Measurements from ENCODE around the gene CTR9. TPM values are rescaled to one million over a fixed set of nuclear protein-coding genes. Genes with fewer than 3 reads are reported as not detected.

CTR9 gene
- total RNA-seq, 1 experiment from 2014 or later = 32.7 TPM

- TF ChIP-seq ATF2 (CRISPR knock-in tag; IDR thresholded peaks at IDR 0.05; ENCODE audit: borderline replicate concordance, low read depth) = no peak
- no peak for TF ChIP-seq ZNF425 (CRISPR knock-in tag; conservative IDR thresholded peaks at IDR 0.05)
Measured at GRCh38 chr11:10720881-10721376, 30.1 kb upstream of the CTR9 start (continued).

- Mint-ChIP-seq H3K27ac (no peak overlapping the region), H3K9me3 (no peaks in the 10 kb centered on the region), H3K27me3 (ENCODE audit: low read depth) (no peaks in the 10 kb centered on the region; the same call in 1 of the 2 replicates), H3K36me3 (no peaks in the 10 kb centered on the region), H3K4me1 (no peaks in the 10 kb centered on the region), H3K4me3 (no peak overlapping the region)
- no peak for ATAC-seq
- CTCF ChIA-PET = no interaction called here
- DNase-seq (ENCODE audit: low spot score) = no peak
- TF ChIP-seq PRRX2 (CRISPR knock-in tag; IDR thresholded peaks at IDR 0.05) = no peak
- TF ChIP-seq IRF2 (CRISPR knock-in tag; IDR thresholded peaks at IDR 0.05; ENCODE audit: borderline replicate concordance, low read depth) = no peak
- no peak for TF ChIP-seq E2F1 (CRISPR knock-in tag; IDR thresholded peaks at IDR 0.05)
- TF ChIP-seq RORB (CRISPR knock-in tag; IDR thresholded peaks at IDR 0.05) = no peak
- no peak for TF ChIP-seq FOXK1 (CRISPR knock-in tag; IDR thresholded peaks at IDR 0.05)
- TF ChIP-seq ZMAT4 (CRISPR knock-in tag; IDR thresholded peaks at IDR 0.05) = no peak
- TF ChIP-seq IRF1 (CRISPR knock-in tag; IDR thresholded peaks at IDR 0.05) = no peak
- POLR2A ChIA-PET = no interaction called here
Measured at GRCh38 chr11:10722307-10722706, 28.7 kb upstream of the CTR9 start.

- Mint-ChIP-seq H3K4me3 (no peak overlapping the region), H3K27me3 (ENCODE audit: low read depth) (no peaks in the 10 kb centered on the region; the same call in 1 of the 2 replicates), H3K36me3 (no peaks in the 10 kb centered on the region), H3K4me1 (peaks cover 4% of the 10 kb centered on the region), H3K9me3 (no peaks in the 10 kb centered on the region), H3K27ac (no peak overlapping the region)
- TF ChIP-seq ERG (CRISPR knock-in tag; IDR thresholded peaks at IDR 0.05) = no peak
- no peak for TF ChIP-seq ZNF232 (CRISPR knock-in tag; IDR thresholded peaks at IDR 0.05)
- TF ChIP-seq FOXP1 (CRISPR knock-in tag; IDR thresholded peaks at IDR 0.05; ENCODE audit: borderline replicate concordance) = no peak
- TF ChIP-seq ZBTB43 (CRISPR knock-in tag; IDR thresholded peaks at IDR 0.05) = no peak
- no peak for TF ChIP-seq ZNF423 (CRISPR knock-in tag; IDR thresholded peaks at IDR 0.05)
- ATAC-seq = no peak
- DNase-seq (ENCODE audit: low spot score) = no peak
- ChIA-PET CTCF (interaction anchor here (1.0 kb wide), 1 partner anchor 184 kb away, joined by 3 read pairs; the partner anchor contains the start of gene RNF141), POLR2A (no interaction called here)
Measured at GRCh38 chr11:10725114-10725906, 25.7 kb upstream of the CTR9 start.
